ENCODE data around the gene TBXT. TPM values are rescaled to one million over a fixed set of nuclear protein-coding genes. Genes with fewer than 3 reads are reported as not detected.

The TBXT gene
- total and polyA plus RNA-seq, 8 donors, result not detected

GRCh38 chr6:166109608-166110007, 58.0 kb downstream of the TBXT start:
- Histone ChIP-seq H3K27ac (no peak overlapping the region), H3K9me3 (no peaks in the 10 kb centered on the region), H3K4me3 (no peak overlapping the region), H3K27me3 (peaks cover 0 to 10% (median 4%) of the 10 kb centered on the region in 3 donors), H3K36me3 (no peaks in the 10 kb centered on the region), H3K4me1 (peaks cover 0 to 3% (median 0%) of the 10 kb centered on the region in 4 donors)
- DNase-seq, result no peak
- TF ChIP-seq POLR2A (IDR thresholded peaks at IDR 0.05) (no peak), POLR2AphosphoS5 (IDR thresholded peaks at IDR 0.05) (no peak), EP300 (IDR thresholded peaks at IDR 0.05) (no peak), CTCF (IDR thresholded peaks at IDR 0.05) (no peak)
- intact Hi-C loops (cut with DNase I; ENCODE audit: low total_unique reads), result no loop called here
- 24 to 38% (median 32%) methylated on average over 2 of the region's 2 CpGs for WGBS, 5 donors

Small RNAs within 50 kb of the gene (small RNA-seq; reads per million reads assigned to genes)
- 0 reads per million in 4 donors for gene RNU6-153P

Other genes starting within 250 kb of the TBXT start
- gene PRR18, start 140.5 kb upstream of the TBXT start, total RNA-seq, result under 1 TPM in 1 of 5 donors, not detected in 4; 0.18 TPM
- not detected for gene PRR18, start 140.5 kb upstream of the TBXT start, polyA plus RNA-seq
- 10 to 100 TPM in 3 of 5 donors, 1 to 10 TPM in 2; 4.7 to 96.8 (median 44.6) TPM for gene SFT2D1, start 174.7 kb upstream of the TBXT start, total RNA-seq
- gene SFT2D1, start 174.7 kb upstream of the TBXT start, polyA plus RNA-seq, result 10 to 100 TPM; 37.7 to 59.3 (median 44.4) TPM
- gene MPC1, start 215.1 kb upstream of the TBXT start, total RNA-seq, result 100 to 1,000 TPM in 1 of 5 donors, 10 to 100 TPM in 4; 48.4 to 120 (median 88.1) TPM
- gene MPC1, start 215.1 kb upstream of the TBXT start, polyA plus RNA-seq, result 100 to 1,000 TPM in 2 of 3 donors, 10 to 100 TPM in 1; 64.7 to 188 (median 155) TPM

All from stomach (tissue), 9 donors.